ENCODE data around the gene SERPING1.
A peak's percentile ranks its signal among the peaks of the same experiment; 100 is the strongest.

SERPING1 gene

DNA sequence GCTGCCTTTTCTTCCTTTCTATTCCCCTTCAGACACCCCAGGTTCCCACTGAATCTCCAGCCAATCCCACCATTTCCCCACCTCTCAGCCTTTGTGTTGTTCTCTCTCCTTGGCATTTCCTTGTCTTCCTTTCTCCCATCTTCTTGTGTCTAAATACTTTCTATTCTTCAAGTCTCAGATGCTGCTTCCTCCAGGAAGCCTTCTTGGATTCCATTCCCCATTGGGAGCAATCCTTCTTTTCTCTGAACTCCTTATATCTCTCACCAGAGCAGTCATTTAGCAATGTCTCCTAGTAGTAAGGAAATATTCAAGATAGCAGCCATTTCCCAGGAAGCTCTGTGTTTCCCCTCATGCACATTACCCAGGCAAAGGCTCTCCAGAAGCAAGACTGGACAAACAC lies 36.8 kb downstream of the SERPING1 start:
- TF ChIP-seq, protein P1, sequence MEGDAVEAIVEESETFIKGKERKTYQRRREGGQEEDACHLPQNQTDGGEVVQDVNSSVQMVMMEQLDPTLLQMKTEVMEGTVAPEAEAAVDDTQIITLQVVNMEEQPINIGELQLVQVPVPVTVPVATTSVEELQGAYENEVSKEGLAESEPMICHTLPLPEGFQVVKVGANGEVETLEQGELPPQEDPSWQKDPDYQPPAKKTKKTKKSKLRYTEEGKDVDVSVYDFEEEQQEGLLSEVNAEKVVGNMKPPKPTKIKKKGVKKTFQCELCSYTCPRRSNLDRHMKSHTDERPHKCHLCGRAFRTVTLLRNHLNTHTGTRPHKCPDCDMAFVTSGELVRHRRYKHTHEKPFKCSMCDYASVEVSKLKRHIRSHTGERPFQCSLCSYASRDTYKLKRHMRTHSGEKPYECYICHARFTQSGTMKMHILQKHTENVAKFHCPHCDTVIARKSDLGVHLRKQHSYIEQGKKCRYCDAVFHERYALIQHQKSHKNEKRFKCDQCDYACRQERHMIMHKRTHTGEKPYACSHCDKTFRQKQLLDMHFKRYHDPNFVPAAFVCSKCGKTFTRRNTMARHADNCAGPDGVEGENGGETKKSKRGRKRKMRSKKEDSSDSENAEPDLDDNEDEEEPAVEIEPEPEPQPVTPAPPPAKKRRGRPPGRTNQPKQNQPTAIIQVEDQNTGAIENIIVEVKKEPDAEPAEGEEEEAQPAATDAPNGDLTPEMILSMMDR (IDR thresholded peaks at IDR 0.05) = no peak
- Mint-ChIP-seq H3K4me3 (no peak overlapping the region), H3K27ac (peak overlapping the region; percentile 6), H3K4me1 (peaks cover 44% of the 10 kb centered on the region), H3K36me3 (ENCODE audit: low read depth) (peaks cover 1% of the 10 kb centered on the region), H3K27me3 (ENCODE audit: low read depth, poor library complexity) (peaks cover 5% of the 10 kb centered on the region), H3K9me3 (no peaks in the 10 kb centered on the region)
- no peak for DNase-seq

DNA sequence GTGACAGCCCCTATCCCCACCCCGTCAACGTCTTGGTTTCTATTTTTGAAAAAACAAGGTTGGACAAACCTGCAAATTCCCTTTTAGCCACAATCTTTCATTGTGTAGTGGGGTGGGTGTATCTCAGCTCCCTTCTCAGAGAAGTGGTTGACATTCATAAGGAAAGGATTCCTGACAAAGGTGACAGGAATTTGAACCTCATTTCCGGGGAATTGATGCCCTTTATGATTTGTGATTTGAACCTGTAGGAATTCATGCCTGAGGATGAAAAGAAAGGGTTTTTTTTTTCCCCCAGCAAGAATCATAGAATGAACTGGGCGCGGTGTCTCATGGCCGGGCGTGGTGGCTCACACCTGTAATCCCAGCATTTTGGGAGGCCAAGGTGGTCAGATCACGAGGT lies 37.8 kb downstream of the SERPING1 start:
- DNase-seq = no peak
- no peaks in the 10 kb centered on the region for H3K36me3 Mint-ChIP-seq (ENCODE audit: low read depth)
- H3K4me1 Mint-ChIP-seq = peaks cover 42% of the 10 kb centered on the region
- H3K27ac Mint-ChIP-seq = no peak overlapping the region
- no peaks in the 10 kb centered on the region for H3K9me3 Mint-ChIP-seq
- no peak overlapping the region for H3K4me3 Mint-ChIP-seq
- TF ChIP-seq, protein P1 (IDR thresholded peaks at IDR 0.05) = no peak
- peaks cover 4% of the 10 kb centered on the region for H3K27me3 Mint-ChIP-seq (ENCODE audit: low read depth, poor library complexity)

DNA sequence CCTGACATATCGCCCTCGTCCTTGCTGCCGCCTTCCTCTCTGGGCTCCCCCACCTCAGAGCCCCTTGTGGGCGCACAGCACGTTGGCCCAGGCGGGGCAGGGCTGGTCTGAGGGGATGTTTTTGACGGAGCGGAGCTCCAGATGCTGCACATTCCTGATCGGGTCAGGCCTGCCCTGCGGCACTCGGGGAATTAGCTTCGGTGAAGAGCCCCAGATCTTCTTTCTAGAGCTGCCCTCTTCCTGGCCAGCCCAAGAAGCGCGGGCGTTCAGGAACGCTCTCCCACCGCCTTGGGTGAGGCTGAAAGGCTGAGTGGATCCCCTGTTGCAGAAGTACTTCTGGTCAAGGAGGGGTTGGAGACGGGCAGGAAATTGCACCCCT lies 40.1 kb downstream of the SERPING1 start:
- TF ChIP-seq, protein P1 (IDR thresholded peaks at IDR 0.05) = no peak
- H3K4me3 Mint-ChIP-seq = peak overlapping the region; percentile 100
- H3K27ac Mint-ChIP-seq = peak overlapping the region; percentile 100
- peak; percentile 63 for DNase-seq
- H3K27me3 Mint-ChIP-seq (ENCODE audit: low read depth, poor library complexity) = peaks cover 4% of the 10 kb centered on the region
- peaks cover 20% of the 10 kb centered on the region for H3K36me3 Mint-ChIP-seq (ENCODE audit: low read depth)
- peaks cover 47% of the 10 kb centered on the region for H3K4me1 Mint-ChIP-seq
- no peaks in the 10 kb centered on the region for H3K9me3 Mint-ChIP-seq

DNA sequence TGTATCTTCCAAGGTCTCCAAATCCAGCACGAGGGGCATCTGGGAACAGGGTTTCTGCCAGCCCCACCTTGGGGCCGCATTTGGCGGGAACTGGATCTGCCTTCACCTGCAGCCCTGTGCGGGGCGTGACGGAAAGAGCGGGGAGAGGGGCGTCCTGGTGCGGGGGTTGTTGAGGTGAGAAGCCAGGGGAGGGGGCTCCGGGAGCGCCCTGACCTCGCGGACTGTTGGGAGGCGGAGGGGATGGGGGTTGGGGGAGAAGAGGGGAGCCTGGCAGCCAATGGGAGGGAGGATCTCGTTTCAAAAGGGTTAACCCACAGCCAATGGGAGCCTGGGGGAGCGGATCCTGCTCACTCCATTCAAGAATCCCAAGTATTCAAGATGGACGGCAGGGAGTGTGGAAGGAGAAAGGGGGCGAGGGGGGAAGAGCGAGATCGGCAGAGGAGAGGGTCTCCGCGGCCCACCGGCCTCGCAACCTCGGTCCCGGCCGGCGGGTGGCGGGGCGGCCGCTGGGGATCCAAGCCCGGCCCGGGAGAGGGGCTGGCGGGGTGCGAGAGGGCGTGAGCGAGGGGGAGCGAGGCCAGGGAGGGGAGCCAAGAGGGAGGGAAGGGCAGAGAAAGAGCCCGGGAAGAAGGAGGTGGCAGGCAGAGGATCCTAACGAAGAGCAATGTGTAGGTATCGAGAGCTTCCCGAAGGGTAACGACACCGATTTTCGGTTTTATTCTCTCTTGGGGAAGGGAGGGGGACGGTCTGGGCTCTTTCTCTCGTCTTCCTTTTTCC lies 40.7 kb downstream of the SERPING1 start:
- peak; percentile 86 for DNase-seq
- Mint-ChIP-seq H3K4me3 (peak overlapping the region; percentile 100), H3K36me3 (ENCODE audit: low read depth) (peaks cover 25% of the 10 kb centered on the region), H3K27ac (peak overlapping the region; percentile 100), H3K27me3 (ENCODE audit: low read depth, poor library complexity) (peaks cover 7% of the 10 kb centered on the region), H3K4me1 (peaks cover 53% of the 10 kb centered on the region), H3K9me3 (no peaks in the 10 kb centered on the region)
- TF ChIP-seq, protein P1 (IDR thresholded peaks at IDR 0.05) = no peak

DNA sequence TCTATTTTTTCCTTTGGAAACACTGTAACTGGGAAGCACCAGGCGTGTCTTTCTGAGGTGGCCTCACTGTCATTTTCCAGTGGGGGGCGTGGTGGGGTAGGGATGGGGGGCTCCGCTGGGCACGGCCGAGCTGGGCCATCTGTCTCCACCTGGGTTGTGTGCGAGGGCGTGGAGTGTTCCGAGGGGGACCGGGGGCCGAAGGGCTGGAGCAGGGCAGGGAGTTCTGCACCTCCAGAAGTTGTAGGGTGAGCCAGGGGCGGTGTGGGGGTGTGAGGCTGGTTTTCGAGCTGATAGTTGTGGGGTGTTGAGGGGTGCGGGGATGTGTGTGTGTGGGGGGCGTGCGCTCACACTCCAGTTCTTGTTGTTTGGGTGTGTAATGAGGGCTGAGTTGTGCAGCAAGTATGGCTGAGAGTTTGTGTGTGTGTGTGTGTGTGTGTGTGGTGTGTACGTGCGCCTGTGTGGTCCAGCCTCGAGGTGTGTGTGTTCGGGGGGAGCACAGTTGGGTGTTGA lies 41.4 kb downstream of the SERPING1 start:
- H3K27me3 Mint-ChIP-seq (ENCODE audit: low read depth, poor library complexity) = peaks cover 7% of the 10 kb centered on the region
- H3K9me3 Mint-ChIP-seq = no peaks in the 10 kb centered on the region
- peaks cover 32% of the 10 kb centered on the region for H3K36me3 Mint-ChIP-seq (ENCODE audit: low read depth)
- TF ChIP-seq, protein P1 (IDR thresholded peaks at IDR 0.05) = no peak
- peak; percentile 46 for DNase-seq
- peak overlapping the region; percentile 100 for H3K27ac Mint-ChIP-seq
- H3K4me1 Mint-ChIP-seq = peaks cover 60% of the 10 kb centered on the region
- H3K4me3 Mint-ChIP-seq = peak overlapping the region; percentile 100
